Occipital lobe (tissue), 2 donors: ENCODE data around the gene MCTP1. TPM values are rescaled to one million over a fixed set of nuclear protein-coding genes. Genes with fewer than 3 reads are reported as not detected.

ENCODE experiments used
- DNase-seq: peaks from one replicate; lab custom pipeline; 2025; lab: John Stamatoyannopoulos, UW
- total RNA-seq: library from RNA; depleted of rRNA; stranded (reverse); fragments of >200 nt; gene quantifications from one replicate; pipeline ENCODE4 v1.2.3, GENCODE V29; 2014

Gene MCTP1
- total RNA-seq, 1 donor from 2014 or later, result 147 TPM

GRCh38 chr5:94776167-94776566 lies 508.7 kb downstream of the MCTP1 start:
- DNase-seq, result no peak

DNA sequence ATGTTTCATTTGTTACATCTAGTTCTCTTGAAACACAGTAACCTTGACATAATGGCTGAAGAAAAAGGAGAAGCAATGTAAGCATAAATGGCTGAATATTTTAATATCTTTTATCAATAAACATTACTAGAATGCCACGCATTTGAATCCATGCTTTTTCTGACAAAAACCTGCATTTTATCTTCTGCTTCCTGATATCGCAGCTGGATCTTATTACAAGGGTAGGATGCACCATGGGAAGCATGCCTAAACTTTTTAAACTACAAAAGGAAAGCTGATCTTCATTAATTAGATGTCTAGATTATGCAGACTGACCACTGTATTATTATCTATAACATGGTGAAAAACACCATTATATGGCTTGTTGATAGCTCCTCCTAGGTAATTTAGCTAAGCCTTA lies 509.8 kb downstream of the MCTP1 start:
- no peak for DNase-seq

DNA sequence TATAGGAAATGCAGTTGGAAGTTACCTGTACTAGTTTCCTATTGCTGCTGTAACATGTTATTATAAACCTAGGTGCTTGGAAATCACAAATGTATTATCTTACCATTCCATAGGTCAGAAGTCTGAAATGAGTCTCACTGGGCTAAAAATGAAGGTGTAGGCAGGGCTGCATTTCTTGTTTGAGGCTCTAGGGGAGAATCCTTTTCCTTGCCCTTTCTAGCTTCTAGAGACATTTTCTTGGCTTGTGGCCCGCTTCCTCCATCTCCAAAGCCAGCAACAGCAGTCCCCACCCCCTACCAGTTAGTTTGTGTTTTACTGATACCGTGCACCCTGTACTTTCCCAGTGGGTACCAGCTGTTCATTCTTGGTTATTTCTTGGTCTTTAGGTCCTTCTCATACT lies 513.2 kb downstream of the MCTP1 start:
- DNase-seq, result no peak

DNA sequence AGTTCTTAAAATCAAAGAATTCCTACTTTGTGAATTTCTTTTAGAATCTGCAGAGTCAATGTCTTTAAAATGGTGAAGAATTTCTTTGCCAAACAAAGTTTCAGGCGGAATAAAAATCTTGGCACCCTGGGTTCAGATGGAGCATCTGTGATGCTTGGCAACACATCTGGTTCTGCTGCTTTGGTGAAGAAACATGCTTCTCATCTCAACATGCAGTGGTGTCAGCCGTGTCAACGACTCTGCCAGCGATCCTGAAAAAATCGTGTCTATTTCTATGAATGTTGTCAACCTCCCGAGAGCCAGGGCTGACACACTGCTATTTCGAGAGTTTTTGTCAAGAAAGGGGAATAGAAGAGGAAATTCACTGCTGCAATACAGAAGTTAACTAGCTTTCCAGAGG lies 514.9 kb downstream of the MCTP1 start:
- DNase-seq, result peak; percentile 5

GRCh38 chr5:94761786-94762185 lies 523.1 kb downstream of the MCTP1 start:
- DNase-seq, result no peak

GRCh38 chr5:94761055-94761454 lies 523.8 kb downstream of the MCTP1 start:
- DNase-seq, result no peak

DNA sequence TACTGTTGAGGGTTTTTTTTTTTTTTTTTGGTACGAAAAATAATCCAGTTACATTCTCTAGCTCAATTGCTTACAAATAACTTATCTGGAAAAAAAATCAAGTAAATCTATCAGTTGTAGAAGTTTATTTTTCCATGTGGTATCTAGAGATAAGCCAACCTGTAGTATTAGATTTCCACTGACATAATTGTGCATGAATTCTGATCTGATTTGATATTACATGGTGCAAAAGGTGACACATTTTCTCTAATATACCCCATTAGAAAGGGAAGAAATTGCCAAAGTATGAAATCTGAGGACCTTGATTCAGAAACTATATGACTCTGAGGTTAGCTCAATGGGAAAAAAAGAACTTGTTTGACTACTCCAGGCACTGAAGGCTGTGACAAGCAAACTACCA lies 524.9 kb downstream of the MCTP1 start:
- no peak for DNase-seq

DNA sequence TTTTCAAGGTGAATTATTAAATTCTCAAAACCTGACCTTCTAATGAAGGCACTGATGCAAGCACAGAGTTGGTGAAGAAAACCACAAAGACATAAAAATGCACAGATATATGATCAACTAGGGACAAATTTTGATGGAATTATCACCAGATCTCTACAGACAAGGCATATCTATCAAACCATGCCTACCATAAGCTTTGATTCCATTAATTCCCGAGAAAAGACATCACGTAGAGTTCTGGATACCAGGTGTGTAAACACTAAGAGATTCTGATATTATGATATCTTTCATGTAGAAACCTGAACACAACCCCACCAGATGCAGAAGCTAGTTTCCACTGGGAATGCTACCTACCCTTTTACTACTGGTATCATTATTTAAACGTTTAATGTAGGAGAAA lies 525.9 kb downstream of the MCTP1 start:
- no peak for DNase-seq

- no peak for DNase-seq
These were observed 530.1 kb downstream of the MCTP1 start for GRCh38 chr5:94754824-94755223.

DNA sequence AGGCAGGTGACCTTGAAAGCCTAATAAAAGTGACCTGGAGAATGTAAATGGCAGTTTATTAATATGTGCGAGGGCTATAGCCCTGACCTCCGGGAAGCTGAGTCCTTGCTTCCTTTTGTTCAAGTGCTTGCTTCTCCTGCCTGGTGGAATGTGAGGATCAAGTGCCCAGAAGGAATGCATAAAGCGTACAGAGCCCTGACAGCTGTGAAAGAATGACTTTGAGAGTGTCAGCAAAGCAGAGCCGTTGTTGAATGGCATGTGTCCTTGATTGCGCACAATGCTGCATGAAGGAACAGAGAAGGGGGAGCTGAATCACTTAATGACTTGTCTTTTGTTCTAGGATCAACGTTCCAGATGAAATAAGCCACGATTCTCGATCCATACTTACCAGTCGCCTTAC lies 533.4 kb downstream of the MCTP1 start:
- DNase-seq, result no peak

DNA sequence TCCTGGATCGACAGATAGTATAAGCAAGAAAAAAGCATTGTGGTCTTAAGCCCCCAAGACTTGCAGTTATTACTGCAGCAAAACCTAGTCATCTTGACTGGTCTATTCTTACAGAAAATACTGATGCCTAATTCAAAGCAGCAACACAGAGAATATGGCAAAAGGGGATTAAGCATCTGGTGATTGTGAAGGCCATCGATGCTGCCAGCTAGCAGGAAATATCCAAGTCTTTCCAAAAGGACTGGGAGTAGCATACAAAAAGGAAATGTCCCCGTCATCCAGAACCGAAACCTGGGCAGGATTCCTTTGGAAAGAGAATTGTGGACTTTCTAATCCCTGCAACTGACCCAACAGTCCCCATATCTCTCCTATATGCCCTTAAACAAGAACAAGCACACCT lies 534.2 kb downstream of the MCTP1 start:
- DNase-seq, result no peak

DNA sequence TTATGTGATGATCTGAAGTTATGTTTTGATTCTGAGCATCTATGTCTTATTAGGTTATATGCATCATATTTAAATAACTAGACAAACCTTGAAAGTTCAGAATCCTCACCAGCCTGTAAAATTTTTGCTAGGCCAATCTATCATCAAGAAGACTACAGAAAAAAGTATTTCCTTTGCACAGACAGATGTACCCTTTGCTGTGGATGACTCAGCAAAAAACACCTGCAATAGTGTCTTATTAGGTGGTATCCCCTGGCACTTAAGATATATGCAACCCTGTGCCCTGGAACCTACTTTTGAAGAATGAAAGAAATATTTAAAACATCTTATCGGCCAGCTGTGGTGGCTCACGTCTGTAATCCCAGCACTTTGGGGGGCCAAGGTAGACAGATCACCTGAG lies 535.9 kb downstream of the MCTP1 start:
- no peak for DNase-seq

GRCh38 chr5:94748212-94748611 lies 536.7 kb downstream of the MCTP1 start:
- DNase-seq, result no peak

GRCh38 chr5:94747371-94747770 lies 537.5 kb downstream of the MCTP1 start:
- DNase-seq, result no peak

GRCh38 chr5:94746731-94747124 lies 538.2 kb downstream of the MCTP1 start:
- no peak for DNase-seq

DNA sequence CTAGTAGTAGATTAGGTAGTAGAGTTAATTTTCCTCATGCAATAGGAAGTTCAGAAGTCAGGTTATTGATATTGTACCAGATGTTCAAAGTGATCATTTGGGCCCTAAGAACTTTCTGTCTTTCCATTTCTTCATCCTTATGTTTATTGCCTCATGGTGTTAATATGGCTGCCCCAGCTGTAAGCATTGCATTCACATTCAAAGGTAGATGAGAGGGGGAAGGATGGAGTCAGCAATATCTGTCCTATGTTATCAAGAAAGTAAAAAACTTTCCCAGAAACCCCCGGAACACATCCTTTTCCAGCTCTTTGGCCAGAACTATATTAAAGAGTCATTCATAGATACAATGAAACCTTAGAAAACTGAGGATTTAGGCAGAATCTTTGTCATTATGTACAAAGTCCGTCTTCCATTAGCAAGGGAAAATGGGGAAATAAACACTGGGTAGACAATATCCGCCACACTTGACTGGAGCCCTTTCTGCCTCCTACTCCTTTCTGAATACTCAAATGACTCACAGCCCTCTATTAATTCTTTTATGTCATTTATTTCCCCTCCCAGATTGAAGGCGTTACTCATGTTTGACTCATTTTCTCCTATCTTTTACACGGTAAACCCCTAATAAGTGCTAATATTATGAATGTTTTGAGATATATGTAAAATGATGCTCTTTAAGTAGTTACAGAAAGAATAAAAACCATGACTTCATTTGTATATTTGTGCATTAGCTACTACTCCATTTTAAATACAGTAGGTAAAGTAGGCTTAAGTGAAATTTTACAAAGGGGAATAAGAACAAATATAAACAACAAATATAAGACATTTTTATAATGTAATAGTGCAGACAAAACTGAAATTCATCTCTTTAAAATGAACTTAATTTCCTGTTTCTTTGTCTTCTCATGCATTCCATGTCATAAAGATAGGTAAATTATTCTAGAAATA lies 538.8 kb downstream of the MCTP1 start:
- DNase-seq, result no peak

DNA sequence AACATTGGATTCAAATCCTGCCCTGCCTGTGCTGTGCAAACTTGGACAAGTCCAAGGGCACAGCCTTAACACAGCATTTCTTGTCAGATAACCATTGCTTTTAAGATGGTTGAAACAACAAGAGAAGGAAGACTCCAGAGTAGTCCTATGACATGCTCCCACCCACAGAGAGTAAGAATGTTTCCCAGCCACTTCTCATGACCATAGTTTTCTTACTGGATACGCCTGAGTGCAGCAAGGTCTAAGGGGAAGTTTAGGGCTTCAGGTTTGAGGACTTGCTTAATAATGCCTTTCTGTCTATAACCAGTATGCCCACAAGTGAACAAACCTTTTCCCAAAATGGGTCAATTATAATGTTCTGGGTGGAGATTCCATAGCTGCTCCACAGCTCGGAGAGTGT lies 540.0 kb downstream of the MCTP1 start:
- no peak for DNase-seq

GRCh38 chr5:94742852-94743251 lies 542.0 kb downstream of the MCTP1 start:
- DNase-seq, result no peak

- no peak for DNase-seq
These were observed 544.6 kb downstream of the MCTP1 start for GRCh38 chr5:94740286-94740685.

DNA sequence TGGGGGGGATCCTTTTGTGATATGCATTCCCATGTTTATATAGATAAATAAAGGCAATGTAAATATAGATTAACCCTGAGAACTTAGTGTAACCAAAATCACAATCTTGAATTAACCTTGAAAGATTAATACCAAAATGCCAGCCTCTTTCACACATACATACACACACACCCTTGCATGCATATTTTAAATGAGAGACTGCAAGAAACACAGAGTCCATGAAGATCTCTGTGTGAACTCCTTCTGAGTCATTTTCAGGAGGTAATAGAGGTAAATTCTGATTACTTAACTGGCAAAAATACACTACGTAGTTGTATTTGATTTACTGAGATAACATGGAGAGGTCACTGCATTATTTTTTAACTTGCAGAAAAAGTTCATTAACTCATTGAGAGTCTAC lies 548.4 kb downstream of the MCTP1 start:
- no peak for DNase-seq

- DNase-seq, result no peak
These were observed 553.4 kb downstream of the MCTP1 start for GRCh38 chr5:94731471-94731870.

DNA sequence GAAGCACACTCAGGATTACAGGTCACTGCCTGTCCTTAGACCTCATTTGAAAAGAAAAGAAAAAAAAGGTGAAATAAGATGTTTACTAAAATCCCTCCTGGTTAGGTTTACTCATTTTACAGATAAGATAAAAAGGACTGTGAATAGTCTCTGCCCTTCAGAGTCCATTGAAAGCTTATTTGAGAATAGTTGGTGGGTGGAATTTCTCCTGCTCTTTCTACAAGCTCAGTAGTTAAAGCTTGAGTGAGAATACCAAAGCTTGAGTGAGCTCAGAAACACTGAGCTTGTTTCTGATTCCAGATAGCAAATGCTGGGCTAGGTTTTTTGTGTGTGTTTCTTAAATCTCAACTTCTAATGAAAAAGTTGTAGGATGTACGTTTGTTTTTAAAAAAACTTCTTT lies 559.8 kb downstream of the MCTP1 start:
- DNase-seq, result no peak

DNA sequence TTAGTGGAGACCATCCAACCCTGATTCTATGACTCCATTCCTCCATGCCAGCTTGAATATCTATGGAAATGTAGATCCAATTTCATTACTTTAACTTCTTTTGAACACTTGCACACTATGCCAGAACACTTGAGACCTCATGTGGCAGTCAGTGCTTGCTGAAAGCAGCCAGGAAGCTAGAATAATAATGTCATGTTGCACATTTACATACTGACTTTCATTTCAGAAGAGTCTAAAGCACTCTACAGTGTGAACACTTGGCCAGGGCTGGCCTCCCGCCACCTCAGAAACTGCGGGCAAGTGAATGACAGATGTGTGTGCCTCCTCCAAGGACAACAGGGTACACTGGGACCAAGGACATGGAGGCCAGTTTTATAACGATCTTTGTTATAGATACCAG lies 569.1 kb downstream of the MCTP1 start:
- no peak for DNase-seq

- DNase-seq, result no peak
These were observed 573.1 kb downstream of the MCTP1 start for GRCh38 chr5:94711785-94712184.
